B cell (primary cell): ENCODE data around the gene RTF2. TPM values are rescaled to one million over a fixed set of nuclear protein-coding genes. Genes with fewer than 3 reads are reported as not detected.

Experiments used
- ATAC-seq: fragments of 200-7000 bp; cut with Tn5 transposase; one replicate; pipeline ENCODE4 v1.10.0; 2021; ENCODE audit warnings: low read depth, mild to moderate bottlenecking, moderate number of reproducible peaks, moderate library complexity
- CTCF ChIA-PET: fragments of 350-600 bp; sonication (Branson Sonifier 250); formaldehyde crosslinking; loops from one replicate; lab custom pipeline; 2021; ENCODE audit warnings: antibody characterized with exemption, inconsistent platforms; lab: Charles Lee
- POLR2A ChIA-PET: fragments of 350-600 bp; sonication (Branson Sonifier 250); formaldehyde crosslinking; loops from one replicate; lab custom pipeline; 2021; ENCODE audit warnings: antibody characterized with exemption; lab: Charles Lee
- DNase-seq: peaks from one replicate; pipeline ENCODE4 v3.0.0; 2013
- H2AFZ ChIP-seq: 2 replicates; pipeline ENCODE4 v1.6.1; 2012; ENCODE audit warnings: mild to moderate bottlenecking, low read depth, low read length; ENCODE audit not compliant: insufficient read depth, poor library complexity, severe bottlenecking
- H3K27ac ChIP-seq, 2 donors: 1 replicate in 1 of 2; 2 replicates in 1 of 2; pipeline ENCODE4 v1.5.1; 2012 to 2013; ENCODE audit warnings: low read length in 2 of 2, mild to moderate bottlenecking in 2 of 2, moderate library complexity in 1 of 2
- H3K27me3 ChIP-seq, 4 experiments: fragments of 200-600 bp in 1 of 4; sonication (generic) in 1 of 4; replicated peaks in 1 of 4; 1 replicate in 2 of 4; 2 replicates in 2 of 4; pipeline versions ENCODE4 v1.6.1 to v1.7.0; 2013 to 2016; ENCODE audit warnings: low read length in 3 of 4, mild to moderate bottlenecking in 2 of 4, mixed read lengths in 1 of 4, moderate library complexity in 1 of 4; ENCODE audit not compliant: insufficient read depth in 4 of 4, control insufficient read depth in 3 of 4; ENCODE audit errors: control extremely low read depth in 1 of 4
- H3K36me3 ChIP-seq, 2 experiments: replicated peaks in 1 of 2; 1 replicate in 1 of 2; 2 replicates in 1 of 2; pipeline versions ENCODE4 v1.6.1 to v1.7.1; 2013; ENCODE audit warnings: low read length in 1 of 2; ENCODE audit not compliant: insufficient read depth in 2 of 2, control insufficient read depth in 1 of 2; ENCODE audit errors: control extremely low read depth in 1 of 2, extremely low read depth in 1 of 2
- H3K4me1 ChIP-seq, 2 donors: fragments of 200-600 bp in 1 of 2; sonication (generic) in 1 of 2; 1 replicate in 1 of 2; 2 replicates in 1 of 2; pipeline versions ENCODE4 v1.5.1 to v1.6.1; 2013 to 2017; ENCODE audit warnings: low read length in 2 of 2; ENCODE audit not compliant: control insufficient read depth in 2 of 2, insufficient read depth in 2 of 2
- H3K4me2 ChIP-seq: replicated peaks from 2 replicates; pipeline ENCODE3; 2012; ENCODE audit warnings: mild to moderate bottlenecking, low read depth, low read length; ENCODE audit not compliant: poor library complexity, severe bottlenecking
- H3K4me3 ChIP-seq, 5 experiments: fragments of 200-600 bp in 1 of 5; sonication (generic) in 1 of 5; 1 replicate in 3 of 5; 2 replicates in 2 of 5; pipeline versions ENCODE4 v1.5.1 to v1.7.0; 2011 to 2016; ENCODE audit warnings: low read length in 4 of 5, mild to moderate bottlenecking in 4 of 5, low read depth in 2 of 5, control low read depth in 1 of 5, moderate library complexity in 1 of 5; ENCODE audit not compliant: insufficient read depth in 1 of 5; ENCODE audit errors: control extremely low read depth in 1 of 5, extremely low read depth in 1 of 5
- H3K79me2 ChIP-seq: fragments of 200-600 bp; sonication (generic); one replicate; pipeline ENCODE4 v1.6.0; 2016; ENCODE audit warnings: low read length; ENCODE audit not compliant: control insufficient read depth, insufficient read depth
- H3K9ac ChIP-seq: fragments of 200-600 bp; sonication (generic); 2 replicates; pipeline ENCODE4 v1.6.1; 2017; ENCODE audit warnings: mild to moderate bottlenecking, low read length, moderate library complexity
- H3K9me3 ChIP-seq, 3 donors: one replicate each; pipeline versions ENCODE4 v1.6.1 to v1.7.1; 2013; ENCODE audit warnings: low read length in 2 of 3; ENCODE audit not compliant: control insufficient read depth in 2 of 3, insufficient read depth in 1 of 3; ENCODE audit errors: control extremely low read depth in 1 of 3
- H4K20me1 ChIP-seq: 2 replicates; pipeline ENCODE4 v1.6.0; 2012; ENCODE audit warnings: mild to moderate bottlenecking, low read length; ENCODE audit not compliant: insufficient read depth, control insufficient read depth, poor library complexity, severe bottlenecking
- H3K27ac Mint-ChIP-seq: one replicate; pipeline ENCODE4 v1.8.0; 2021; ENCODE audit warnings: mixed read lengths
- H3K27me3 Mint-ChIP-seq: one replicate; pipeline ENCODE4 v1.8.0; 2021; ENCODE audit warnings: mixed read lengths
- H3K4me1 Mint-ChIP-seq: one replicate; pipeline ENCODE4 v1.8.0; 2021; ENCODE audit warnings: mixed read lengths
- H3K4me3 Mint-ChIP-seq: one replicate; pipeline ENCODE4 v1.8.0; 2021; ENCODE audit warnings: mixed read lengths
- H3K9me3 Mint-ChIP-seq: one replicate; pipeline ENCODE4 v1.8.0; 2022; ENCODE audit warnings: mixed read lengths; ENCODE audit not compliant: insufficient read depth
- EZH2 ChIP-seq: IDR thresholded peaks from 2 replicates; pipeline ENCODE4 v1.6.1; 2012; ENCODE audit warnings: borderline replicate concordance, low read depth, mild to moderate bottlenecking, moderate library complexity, low read length; ENCODE audit not compliant: insufficient read depth, poor library complexity, severe bottlenecking
- WGBS: methylation state at CpG from one replicate; pipeline ENCODE4 v1.1.5; 2013; ENCODE audit warnings: missing lambda C conversion rate; ENCODE audit not compliant: insufficient coverage; 5-methylcytosine and 5-hydroxymethylcytosine counted together
- intact Hi-C: fragments of 100-400 bp; cut with micrococcal nuclease; formaldehyde crosslinking; loops from one replicate; pipeline ENCODE4 v1.10.0; 2022
- polyA plus RNA-seq: library from polyadenylated mRNA; depleted of rRNA; stranded (reverse); fragments of >200 nt; gene quantifications from 2 replicates; pipeline ENCODE4 v1.2.3, GENCODE V29; 2012
- total RNA-seq, 2 donors: library from RNA; stranded (reverse); fragments of 120-200 nt in 1 of 2; gene quantifications; 1 replicate in 1 of 2; 2 replicates in 1 of 2; pipeline versions ENCODE4 v1.2.3 to v1.2.4, GENCODE V29; 2013 to 2022
- TF ChIP-seq, protein P1 (sequence below): fragments of 200-600 bp; IDR thresholded peaks from one replicate; pipeline ENCODE4 v1.8.0; 2022; ENCODE audit warnings: antibody characterized with exemption, mild to moderate bottlenecking

RTF2 gene
- total and polyA plus RNA-seq, 2 donors (not counting 1 experiment from before 2014, with no cell fraction given), result 34.6 to 78.4 TPM

DNA sequence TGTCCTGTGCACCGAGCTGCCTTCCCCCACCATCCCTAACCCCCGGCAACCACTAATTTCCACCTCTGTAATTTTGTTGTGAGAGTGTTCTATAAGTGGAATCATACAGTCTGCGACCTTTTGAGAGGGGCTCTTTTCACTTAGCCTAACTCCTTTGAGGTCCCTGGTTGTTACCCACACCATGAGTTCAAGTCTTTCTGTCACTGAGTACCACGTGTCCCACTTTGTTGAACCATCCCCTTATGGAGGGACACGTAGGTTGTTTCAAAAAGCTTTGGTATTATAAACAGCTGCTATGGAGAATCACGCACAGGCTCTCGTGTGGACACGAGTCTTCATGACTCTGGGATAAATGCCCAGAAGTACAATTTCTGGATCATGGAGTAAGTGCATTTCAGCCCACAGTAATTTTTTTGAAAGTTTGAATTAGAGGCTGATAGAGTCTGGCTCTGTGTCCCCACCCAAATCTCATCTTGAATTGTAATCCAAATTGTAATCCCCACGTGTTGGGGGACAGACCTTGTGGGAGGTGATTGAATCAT, 74.1 kb downstream of the RTF2 start:
- no peak overlapping the region for H3K27ac Mint-ChIP-seq
- ChIA-PET CTCF (no interaction called here), POLR2A (no interaction called here)
- no peaks in the 10 kb centered on the region for H3K36me3 ChIP-seq
- no peaks in the 10 kb centered on the region for H4K20me1 ChIP-seq
- no peaks in the 10 kb centered on the region for H3K9me3 Mint-ChIP-seq
- no peaks in the 10 kb centered on the region for H3K27me3 ChIP-seq
- no peak overlapping the region for H3K27ac ChIP-seq
- H3K4me3 Mint-ChIP-seq, result no peak overlapping the region
- no peak overlapping the region for H3K4me3 ChIP-seq
- 100% methylated on average over 4 of the region's 9 CpGs for WGBS
- no peak for ATAC-seq
- peaks cover 0 to 3% (median 0%) of the 10 kb centered on the region in 3 donors for H3K9me3 ChIP-seq
- no peak overlapping the region for H3K4me2 ChIP-seq
- no peak for DNase-seq
- no peaks in the 10 kb centered on the region for H3K27me3 Mint-ChIP-seq
- no peaks in the 10 kb centered on the region for H3K4me1 Mint-ChIP-seq
- H3K79me2 ChIP-seq, result no peaks in the 10 kb centered on the region
- no peak overlapping the region for H2AFZ ChIP-seq
- H3K9ac ChIP-seq, result no peak overlapping the region
- TF ChIP-seq, protein P1, sequence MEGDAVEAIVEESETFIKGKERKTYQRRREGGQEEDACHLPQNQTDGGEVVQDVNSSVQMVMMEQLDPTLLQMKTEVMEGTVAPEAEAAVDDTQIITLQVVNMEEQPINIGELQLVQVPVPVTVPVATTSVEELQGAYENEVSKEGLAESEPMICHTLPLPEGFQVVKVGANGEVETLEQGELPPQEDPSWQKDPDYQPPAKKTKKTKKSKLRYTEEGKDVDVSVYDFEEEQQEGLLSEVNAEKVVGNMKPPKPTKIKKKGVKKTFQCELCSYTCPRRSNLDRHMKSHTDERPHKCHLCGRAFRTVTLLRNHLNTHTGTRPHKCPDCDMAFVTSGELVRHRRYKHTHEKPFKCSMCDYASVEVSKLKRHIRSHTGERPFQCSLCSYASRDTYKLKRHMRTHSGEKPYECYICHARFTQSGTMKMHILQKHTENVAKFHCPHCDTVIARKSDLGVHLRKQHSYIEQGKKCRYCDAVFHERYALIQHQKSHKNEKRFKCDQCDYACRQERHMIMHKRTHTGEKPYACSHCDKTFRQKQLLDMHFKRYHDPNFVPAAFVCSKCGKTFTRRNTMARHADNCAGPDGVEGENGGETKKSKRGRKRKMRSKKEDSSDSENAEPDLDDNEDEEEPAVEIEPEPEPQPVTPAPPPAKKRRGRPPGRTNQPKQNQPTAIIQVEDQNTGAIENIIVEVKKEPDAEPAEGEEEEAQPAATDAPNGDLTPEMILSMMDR, result no peak
- TF ChIP-seq EZH2, result no peak
- intact Hi-C loops, result no loop called here
- no peaks in the 10 kb centered on the region for H3K4me1 ChIP-seq

DNA sequence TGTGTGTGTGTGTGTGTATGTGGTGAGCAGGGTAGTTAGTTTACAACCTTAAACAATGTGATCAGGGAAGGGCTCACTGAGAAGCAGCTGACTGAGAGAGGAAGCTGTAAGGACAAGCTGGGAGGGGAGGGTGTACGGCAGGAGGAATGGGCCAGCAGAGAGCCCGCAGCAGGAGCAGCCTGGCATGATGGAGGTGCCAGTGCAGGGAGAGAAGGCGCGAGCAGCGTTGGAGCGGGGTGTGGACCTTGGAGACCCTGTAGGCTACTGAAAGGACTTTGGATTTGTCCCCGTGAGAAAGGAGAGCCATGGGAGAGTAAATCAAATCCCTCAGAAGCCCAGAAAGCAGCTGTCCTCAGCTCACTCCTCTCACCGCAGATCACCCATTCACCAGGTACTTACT, 83.1 kb downstream of the RTF2 start:
- H3K79me2 ChIP-seq, result no peaks in the 10 kb centered on the region
- H3K4me1 ChIP-seq, result peaks cover 0 to 6% of the 10 kb centered on the region in 2 donors
- no peak overlapping the region for H2AFZ ChIP-seq
- no peaks in the 10 kb centered on the region for H3K36me3 ChIP-seq
- no peaks in the 10 kb centered on the region for H4K20me1 ChIP-seq
- Mint-ChIP-seq H3K4me1 (peaks cover 8% of the 10 kb centered on the region), H3K27me3 (no peaks in the 10 kb centered on the region), H3K9me3 (no peaks in the 10 kb centered on the region), H3K27ac (no peak overlapping the region), H3K4me3 (no peak overlapping the region)
- POLR2A ChIA-PET, result no interaction called here
- no peaks in the 10 kb centered on the region for H3K27me3 ChIP-seq
- TF ChIP-seq EZH2, result no peak
- TF ChIP-seq, protein P1, result no peak
- DNase-seq (no peak), ATAC-seq (no peak)
- H3K4me2 ChIP-seq, result no peak overlapping the region
- intact Hi-C loops, result no loop called here
- no peaks in the 10 kb centered on the region for H3K9me3 ChIP-seq
- WGBS, result 96% methylated on average over 6 of the region's 8 CpGs
- no peak overlapping the region for H3K27ac ChIP-seq
- no peak overlapping the region for H3K4me3 ChIP-seq
- H3K9ac ChIP-seq, result no peak overlapping the region
- CTCF ChIA-PET, result interaction anchor here (0.7 to 2.7 kb wide), 8 partner anchors 11 to 1660 kb away, joined by 3 to 17 read pairs (median 6); no protein-coding TSS in a partner anchor
